Effector CD8-positive, alpha-beta T cell (primary cell): Measurements from ENCODE around the gene HNRNPA3.
"Not testable (repeated sequence)": the region's sequence is repeated elsewhere in the genome, so short reads cannot be mapped to it uniquely, and the experiment has no call there.

Source experiments
- DNase-seq: peaks from one replicate; lab custom pipeline; 2025; lab: John Stamatoyannopoulos, UW

The HNRNPA3 gene

DNA sequence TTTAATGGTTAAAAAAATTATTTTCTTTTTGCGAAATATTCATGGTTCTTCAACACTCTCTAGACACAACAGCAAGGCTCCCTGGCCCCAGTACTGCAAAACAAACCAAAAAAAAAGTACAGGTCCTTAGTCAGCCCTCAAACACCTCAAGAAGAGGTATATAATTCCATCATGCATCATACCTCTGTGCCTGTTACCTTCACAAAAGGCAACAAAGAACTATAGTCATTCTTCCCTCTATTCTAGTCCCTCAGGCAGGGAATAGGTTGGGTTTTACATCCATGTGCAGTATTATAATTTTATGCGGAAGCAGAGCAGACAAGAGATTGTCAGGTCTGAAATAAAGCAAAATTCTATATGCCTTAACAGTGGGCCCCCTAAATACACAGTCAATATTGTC is 43.4 kb downstream of the HNRNPA3 start:
- DNase-seq, result no peak

DNA sequence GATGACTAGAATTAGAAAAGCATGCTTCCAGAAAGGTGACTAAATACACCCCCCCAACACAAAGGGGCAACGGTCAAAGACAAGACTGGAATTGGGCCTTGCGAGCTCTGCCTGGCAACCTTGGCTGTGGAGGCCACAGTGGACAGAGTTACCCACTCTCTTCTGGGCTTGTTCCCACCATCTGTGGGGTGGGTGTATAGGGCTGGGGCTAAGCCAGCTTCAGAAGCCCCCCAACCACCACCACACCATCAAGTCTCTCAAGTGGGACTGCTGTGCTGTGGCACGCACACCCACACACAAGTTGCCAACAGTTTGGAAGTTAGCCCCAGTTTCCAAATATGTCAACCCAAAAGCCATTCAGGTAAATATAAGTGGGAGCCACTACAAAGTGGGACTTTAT is 44.1 kb downstream of the HNRNPA3 start:
- no peak for DNase-seq

DNA sequence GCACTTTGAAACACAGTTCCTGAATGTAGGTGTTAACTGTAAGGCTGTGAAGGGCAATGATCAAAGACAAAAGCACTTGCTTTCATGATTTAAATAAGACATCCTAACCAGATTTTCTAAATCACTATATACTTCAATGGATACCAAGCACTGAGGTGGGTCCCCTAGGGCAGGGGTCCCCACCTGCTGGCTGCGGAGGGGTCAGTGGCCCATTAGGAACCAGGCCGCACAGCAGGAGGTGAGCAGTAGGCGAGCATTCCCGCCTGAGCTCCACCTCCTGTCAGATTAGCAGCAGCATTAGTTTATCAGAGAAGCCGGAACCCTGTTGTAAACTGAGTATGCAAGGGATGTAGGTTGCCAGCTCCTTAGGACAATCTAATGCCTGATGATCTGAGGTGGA is 44.9 kb downstream of the HNRNPA3 start:
- no peak for DNase-seq

DNA sequence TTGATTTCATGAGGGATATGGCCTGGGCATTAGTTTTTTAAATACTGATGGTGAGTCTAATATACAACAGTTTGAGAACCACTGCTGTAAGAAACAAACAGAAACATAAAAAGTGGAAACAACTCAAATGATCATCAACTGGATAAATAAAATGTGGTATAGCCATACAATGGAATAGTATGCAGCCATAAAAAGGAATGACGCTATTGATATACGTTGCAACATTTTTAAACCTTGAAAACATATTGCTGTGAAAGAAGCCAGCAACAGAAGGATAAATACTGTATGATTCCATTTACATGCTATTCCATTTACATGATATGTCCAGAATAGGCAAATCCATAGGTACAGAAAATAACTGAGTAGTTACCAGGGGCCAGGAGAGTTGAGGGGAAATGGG is 45.5 kb downstream of the HNRNPA3 start:
- no peak for DNase-seq

DNA sequence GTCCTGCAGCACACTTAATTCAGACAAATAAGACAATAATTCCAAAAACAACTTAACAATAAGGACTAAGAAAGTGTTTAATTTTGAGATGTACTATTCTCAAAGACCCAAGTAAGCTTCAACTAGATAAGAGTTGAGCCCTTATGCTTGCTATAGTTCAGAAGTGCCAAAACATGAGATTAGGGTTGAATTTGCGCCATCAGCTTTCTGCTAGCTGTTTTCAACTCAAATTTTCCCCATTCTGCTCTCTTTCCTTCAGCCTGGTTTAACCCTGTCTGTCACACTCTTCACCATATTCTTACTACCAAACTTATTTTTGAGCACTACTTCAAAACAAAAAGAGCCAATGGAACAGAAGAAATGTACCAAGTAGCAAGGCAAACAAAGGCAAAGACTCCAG is 47.8 kb downstream of the HNRNPA3 start:
- DNase-seq, result no peak

DNA sequence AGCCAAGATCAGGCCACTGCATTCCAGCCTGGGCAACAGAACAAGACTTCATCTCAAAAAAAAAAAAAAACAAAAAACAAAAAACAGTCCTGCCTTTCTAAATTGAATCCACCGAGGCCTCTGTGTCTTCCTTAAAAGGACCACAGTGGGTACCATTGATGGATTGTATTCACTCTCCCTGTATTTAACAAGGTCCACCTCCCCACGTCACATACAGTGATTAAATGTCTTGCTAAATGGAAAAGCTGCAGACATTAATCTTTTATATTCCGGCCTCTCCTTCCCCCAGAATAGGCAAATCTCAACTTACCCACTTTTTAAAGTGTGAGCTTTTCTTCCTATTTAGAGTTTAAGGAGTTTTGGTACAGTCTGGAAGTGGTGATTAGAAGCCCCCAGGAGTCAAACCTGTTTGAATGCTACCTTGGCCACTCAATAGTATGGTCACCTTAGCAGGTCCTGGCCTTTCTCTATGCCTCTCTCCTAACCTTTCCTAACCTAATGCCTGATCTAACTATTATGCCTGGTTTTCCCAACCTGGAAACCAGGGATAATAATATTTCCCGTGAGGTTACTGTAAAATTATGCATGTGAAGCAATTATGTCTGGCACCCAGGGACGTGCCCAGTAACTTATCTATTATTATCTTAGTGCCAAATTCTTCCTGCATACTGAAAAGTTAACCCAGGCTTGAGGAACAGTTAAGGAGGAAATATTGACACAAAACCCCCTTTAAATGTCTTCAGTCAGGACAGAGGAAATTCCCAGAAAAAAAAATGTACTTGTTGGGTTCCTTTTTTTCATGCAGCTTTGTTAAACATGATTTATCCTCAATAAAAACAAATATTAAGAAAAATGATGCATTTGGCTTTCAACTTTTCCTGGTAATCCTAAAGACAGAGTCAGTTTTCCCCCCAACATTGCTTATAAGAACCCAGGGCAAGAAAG is 48.8 kb downstream of the HNRNPA3 start:
- no peak for DNase-seq

DNA sequence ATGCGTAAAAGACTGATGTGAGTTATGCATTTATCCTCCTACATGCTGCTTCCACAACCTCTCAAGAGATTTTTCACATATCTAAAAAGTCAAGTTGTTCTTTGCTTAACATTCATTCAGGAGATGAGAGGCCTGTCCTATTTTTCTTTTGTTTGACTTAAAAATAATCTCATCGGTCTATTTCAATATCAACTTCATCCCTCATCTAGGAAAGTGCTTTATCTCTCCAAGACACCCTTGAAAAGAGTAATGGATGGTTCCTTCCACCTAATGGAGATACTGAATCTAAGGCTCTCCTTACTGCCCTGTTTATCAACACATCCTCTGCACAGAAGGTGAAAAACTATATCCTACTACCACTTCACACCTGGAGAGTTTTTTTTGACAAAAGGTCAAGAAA is 49.5 kb downstream of the HNRNPA3 start:
- DNase-seq, result no peak

DNA sequence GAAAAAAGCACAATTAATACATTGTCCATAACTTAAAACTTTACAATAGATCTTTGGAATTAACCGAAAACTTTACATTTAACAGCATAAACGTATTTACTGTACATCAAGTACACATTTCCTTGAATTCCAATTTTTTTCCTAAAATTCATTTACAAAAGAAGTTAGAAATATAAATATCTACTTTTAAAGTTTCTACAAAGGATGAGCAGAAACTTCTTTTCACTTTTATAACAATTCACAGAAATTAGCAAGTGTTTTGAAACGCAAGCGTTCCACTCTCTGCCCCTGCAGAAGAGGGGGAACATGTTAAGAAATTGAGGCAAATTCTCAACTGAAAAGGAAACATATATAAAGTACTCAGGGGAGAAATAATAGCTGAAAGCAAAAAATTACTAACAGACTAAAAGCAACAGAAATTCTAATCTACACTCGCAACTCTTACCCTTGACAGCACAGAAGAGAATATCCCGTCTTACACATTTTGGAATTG is 50.4 kb downstream of the HNRNPA3 start:
- DNase-seq, result no peak

DNA sequence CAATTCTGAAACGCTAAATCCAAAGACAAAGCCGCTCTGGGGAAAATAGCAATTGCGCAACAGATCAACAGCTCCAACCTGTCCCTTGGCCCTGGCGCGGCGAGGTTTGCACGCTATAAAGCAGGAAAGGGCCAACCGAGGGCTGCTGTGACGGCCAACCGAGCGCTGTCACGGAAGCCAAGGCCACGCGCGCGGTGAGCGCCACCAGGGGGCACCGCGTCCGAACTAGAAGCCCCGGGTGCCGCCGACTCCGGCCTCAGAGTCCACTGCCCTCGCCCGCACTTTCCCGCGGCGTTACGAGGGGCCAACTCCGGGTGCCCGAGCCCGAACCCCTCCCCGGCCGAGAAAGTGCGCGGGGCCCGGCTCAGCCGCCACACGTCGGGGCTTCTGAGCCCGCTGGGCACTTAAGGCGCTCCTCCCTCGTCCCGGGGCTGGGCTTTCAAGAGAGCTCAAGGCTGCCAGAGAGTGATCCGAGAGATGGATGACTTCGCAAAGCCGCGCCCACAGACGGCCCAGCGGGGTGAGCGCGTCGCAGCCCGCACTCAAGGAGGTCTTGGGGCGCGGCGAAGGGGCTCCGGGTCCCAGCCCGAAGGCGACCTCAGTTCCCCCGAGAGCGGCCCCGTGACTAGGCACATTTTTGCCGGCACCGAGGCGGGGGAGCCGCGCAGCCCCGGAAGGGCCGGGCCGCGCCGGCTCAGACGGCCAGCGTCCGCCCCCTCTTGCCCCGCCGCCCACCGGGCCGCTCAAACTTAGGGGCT is 51.0 kb downstream of the HNRNPA3 start:
- DNase-seq, result peak; percentile 86

DNA sequence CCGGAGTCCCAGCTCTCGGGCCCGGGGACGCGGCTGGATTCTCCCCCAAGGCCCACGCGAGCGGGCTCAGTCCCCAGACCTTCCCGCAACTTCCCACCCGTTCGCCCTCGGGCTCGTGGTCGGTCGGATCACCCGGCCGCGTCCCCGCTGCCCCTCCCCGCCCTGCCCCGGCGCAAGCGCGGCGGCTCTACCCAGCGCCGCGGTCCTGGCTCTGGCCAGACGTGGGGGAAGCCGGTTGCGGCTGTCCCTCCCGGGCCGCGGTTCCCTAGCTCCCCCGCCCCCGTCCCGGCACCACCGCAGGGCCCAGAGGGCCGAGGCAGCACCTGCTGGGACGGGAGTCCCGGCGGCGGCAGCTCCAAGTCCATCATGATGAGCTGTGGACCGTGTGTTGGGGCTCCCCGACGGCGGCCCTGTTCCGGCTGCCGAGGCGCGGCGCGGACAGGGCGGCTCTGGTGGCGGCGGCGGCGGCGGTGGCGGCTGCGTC is 51.7 kb downstream of the HNRNPA3 start:
- DNase-seq, result no peak

DNA sequence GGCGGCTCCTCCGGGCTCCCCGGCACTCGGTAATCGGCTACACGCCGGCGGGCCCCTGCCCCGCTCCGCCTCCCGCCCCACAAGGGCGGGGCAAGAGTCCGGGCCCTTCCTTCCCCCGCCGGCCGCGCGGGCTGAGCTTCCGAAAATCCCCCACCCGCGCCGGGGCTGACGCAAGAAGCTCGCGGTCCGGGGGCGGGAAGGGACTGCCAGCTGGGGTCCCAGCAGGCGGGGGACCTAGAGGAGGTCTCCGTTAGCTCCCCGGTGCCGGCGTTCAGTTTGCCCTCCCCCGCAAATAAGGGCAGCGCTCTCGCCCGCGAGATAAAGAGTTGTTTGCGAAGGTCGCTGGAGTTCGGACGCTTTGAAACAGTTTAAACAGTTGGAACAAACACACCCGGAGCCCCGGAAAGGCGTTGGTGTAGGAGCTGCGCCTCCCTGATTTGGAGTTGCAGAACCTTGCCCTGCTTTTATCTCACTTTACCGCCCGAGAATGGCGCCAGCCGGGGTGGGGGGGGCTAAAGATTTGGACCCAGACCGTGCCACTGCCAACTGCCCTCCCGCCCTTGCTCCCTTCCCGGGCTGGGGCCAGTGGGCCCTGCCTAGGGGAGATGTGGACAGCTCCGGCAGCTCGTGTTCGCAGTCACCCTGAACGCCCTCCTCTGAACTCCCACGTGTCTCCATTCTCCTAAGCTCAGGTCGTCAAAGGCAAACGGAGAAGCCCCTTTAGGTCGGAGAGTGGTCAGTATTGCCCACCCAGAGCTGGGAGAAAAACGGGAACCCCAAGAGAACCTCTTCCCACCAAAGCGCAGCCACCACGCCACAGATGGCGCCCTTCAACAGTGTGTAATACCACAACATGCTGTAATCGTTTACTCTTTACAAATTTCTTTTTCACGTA is 52.3 kb downstream of the HNRNPA3 start, which contains the start of gene NFE2L2:
TSS of gene NFE2L2 (minus strand) at position 35 of the 895 bp plus-strand sequence. CDS start 151 bp downstream, outside the sequence.
- DNase-seq, result peak; percentile 88

DNA sequence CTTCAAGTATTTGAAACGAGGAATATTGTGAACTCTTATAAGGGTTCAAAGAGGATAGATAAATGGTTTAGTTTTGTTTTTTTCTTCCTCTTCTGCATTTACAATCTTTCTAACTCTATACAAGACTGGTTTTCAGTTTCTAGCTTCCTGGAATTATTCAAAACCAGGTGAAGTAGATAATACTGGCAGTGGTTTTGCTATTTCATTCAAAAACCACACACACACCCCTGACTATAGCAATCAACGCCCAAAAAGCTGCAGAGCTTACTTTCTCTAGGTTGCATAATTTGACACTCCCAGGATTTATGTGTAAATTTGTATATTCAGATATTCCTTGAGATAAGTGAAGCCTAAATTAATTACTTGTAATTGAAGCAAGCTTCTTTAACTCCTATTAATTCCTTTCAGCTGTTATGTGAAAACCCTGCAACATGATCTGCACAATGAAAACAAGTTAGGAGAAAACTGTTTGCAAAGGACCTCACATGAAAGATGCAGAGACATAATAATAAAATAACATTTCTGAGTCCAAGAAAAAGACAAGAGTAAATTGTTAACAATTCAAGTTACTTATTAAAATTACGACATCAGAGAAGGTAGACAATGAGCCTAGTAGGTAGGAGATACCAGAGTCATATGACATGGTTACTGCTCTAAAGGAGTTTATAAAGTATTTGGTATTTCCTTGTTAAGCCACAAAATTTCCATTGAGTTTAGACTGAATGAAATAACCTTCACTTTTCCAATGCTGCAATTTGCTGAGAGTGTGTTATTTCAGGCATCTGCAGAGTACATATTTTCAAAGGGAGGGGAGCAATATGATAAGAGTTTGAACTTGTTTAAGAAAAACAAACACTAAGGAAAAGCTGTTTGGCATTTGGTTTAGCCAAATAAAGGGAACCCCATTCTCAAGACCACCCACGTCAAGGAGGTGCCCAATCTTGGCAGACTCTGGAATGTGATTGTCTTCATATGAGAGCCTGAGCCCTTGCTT is 53.5 kb downstream of the HNRNPA3 start:
- no peak for DNase-seq

DNA sequence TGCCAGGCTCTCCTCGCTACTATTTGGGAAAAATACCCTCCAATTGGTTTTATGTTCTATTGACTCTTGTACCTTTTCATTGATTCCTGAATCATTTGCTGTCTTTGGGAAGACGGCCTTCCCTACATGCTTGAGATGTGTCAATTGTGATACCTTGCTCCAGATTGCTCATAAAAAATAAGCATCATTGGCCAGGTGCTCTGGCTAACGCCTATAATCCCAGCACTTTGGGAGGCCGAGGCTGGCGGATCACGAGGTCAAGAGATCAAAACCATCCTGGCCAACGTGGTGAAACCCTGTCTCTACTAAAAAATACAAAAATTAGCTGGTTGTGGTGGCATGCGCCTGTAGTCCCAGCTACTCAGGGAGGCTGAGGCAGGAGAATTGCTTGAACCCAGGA is 54.4 kb downstream of the HNRNPA3 start:
- DNase-seq, result not testable (repeated sequence)

DNA sequence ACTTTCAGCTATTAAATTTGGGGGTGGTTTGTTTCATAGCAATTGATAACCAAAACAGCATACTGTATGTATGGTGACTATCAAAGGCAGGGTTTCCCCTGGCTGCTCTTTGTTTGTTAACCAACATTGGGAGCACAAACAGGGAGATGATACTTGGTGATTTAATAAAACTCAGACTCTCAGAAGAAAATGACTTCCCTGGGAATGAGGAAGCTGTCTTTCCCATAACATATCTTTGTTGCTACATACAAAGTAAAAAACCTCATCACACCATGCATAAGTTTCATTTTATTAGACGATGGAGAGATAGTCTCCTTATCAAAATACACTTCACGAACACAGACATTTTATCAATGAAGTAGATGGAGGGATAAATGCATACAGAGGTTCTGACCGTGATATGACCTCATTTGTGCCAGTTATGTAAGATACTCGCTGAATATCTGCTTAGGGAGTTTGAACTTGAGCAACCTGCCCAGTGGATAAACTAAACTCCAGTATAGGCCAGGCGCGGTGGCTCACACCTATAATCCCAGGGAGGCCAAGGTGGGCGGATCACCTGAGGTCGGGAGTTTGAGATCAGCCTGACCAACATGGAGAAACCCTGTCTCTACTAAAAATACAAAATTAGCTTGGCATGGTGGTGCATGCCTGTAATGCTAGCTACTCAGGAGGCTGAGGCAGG is 55.7 kb downstream of the HNRNPA3 start:
- no peak for DNase-seq

DNA sequence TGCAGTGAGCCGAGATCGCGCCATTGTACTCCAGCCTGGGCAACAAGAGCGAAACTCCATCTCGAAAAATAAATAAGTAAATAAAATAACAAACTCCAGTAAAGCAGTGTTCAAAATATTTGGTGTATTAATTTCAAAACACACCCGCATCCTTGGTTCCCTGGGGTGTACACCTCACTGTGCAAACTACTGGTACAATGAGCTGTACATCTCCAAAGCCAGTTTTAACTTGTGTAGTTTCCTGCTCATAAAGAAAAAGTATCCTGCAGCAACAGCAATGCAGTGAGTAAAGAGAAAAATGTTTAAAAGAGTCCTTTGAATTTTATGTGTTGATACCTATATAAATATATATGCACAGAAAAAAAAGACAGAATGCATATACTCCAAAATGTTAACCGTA is 56.3 kb downstream of the HNRNPA3 start:
- no peak for DNase-seq

DNA sequence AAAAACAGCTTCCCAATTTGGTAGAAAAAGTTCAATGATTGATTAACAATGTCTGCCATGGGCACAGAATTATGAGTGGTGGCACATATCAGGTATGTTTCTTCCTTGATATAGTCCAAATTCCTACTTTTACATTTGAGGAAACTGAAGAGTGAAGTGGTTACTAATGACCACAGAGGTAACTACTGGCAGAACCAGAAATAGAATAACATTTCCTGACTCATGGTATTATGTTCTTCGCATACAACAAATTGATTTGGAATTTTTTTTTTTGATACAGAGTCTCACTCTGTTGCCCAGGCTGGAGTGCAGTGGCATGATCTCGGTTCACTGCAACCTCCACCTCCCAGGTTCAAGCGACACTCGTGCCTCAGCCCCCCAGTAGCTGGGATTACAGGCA is 57.9 kb downstream of the HNRNPA3 start:
- DNase-seq, result no peak

DNA sequence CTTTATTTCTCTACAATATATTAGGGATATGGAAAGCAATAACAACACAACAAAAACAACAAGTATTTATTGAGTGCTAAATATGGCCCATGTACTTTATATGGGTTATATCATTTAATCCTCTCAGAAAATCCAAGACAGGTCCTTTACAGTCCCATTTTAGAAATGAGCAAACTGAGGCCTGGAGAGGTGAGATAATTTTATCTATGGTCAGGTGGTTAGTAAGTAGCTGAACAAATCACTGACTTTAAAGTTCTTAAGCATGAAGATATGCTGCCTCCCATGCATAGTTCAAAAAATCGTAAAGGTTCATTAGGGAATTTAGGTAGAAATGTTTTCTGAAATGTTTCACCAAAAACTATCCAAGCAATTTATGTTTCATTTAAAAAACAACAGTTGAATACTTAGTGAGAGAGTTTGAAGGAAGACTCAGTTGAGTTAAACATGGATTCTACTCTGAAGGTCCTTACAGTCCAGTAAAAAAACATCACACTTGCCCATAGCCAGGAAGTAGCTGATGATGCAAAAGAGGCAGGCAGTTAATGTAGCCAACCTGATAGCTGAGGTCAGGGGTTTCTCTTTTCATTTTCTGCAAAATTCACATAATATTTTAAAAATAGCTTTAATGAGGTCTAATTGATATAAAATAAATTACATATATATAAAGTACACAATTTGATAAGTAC is 59.5 kb downstream of the HNRNPA3 start:
- no peak for DNase-seq

DNA sequence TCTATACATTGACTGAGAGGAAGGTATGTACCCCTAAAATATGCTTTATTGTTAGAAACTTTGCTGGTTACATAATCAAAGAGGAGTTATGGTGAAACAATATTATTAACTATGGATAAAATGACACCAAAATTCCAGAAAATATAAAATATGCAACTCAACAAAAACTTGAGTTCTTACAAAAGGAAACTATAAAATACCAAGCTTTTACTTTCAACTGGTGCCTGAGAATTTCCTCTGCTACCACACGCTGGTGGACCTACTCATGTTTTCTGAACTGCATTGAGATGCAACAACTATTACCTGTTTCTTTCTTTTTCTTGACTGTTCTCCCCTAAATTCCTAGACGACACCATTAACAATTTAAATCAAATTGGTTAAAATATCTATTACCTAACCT is 60.2 kb downstream of the HNRNPA3 start:
- no peak for DNase-seq

DNA sequence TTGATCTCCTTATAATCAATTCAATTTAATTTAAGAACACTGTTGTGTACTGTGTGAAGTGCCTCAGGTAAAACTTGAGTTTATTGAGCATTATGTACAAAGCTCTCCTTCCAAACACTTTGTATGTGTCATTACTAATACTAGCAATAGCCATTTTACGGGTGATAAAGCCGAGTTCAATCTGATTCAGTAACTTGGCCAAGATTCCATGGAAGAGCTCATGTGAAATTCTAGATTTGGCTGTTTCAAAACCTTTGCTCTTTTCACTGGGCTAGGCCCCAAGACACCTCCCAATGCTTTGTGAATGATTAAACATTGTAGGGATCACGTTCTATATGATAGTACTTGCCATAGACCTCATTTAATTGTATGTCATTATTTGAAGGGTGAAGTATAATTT is 60.8 kb downstream of the HNRNPA3 start:
- DNase-seq, result no peak
